Measurements from ENCODE around the gene SEH1L. TPM values are rescaled to one million over a fixed set of nuclear protein-coding genes. Genes with fewer than 3 reads are reported as not detected.
"Not testable (repeated sequence)": the region's sequence is repeated elsewhere in the genome, so short reads cannot be mapped to it uniquely, and the experiment has no call there.

SEH1L gene
- total RNA-seq, result 26.6 TPM
- 18.1 TPM for polyA plus RNA-seq

- peak; percentile 94 for DNase-seq (ENCODE audit: extremely low spot score)
- Histone ChIP-seq H3K4me1 (ENCODE audit: insufficient read depth) (no peaks in the 10 kb centered on the region), H3K36me3 (ENCODE audit: insufficient read depth) (no peaks in the 10 kb centered on the region), H3K27ac (ENCODE audit: low read depth) (peak within 1 kb of the TSS; percentile 89), H3K4me3 (ENCODE audit: low read depth, low read length) (peak within 1 kb of the TSS; percentile 52)
- 1% methylated on average over 58 of the region's 58 CpGs for WGBS
Measured at GRCh38 chr18:12947285-12948049, at the start of gene SEH1L. Gene SEH1L, plus strand, starts transcription at chr18:12948011. Its CDS starts 111 bp downstream, at chr18:12948122.

- not testable (repeated sequence) for H3K4me3 ChIP-seq (ENCODE audit: low read depth, low read length); H3K4me1 ChIP-seq (ENCODE audit: insufficient read depth); H3K27ac ChIP-seq (ENCODE audit: low read depth); DNase-seq (ENCODE audit: extremely low spot score); H3K36me3 ChIP-seq (ENCODE audit: insufficient read depth)
- 94% methylated on average over 12 of the region's 12 CpGs for WGBS
Measured at GRCh38 chr18:12901208-12901607, 46.6 kb upstream of the SEH1L start.

GRCh38 chr18:12904012-12904516 is 43.7 kb upstream of the SEH1L start:
- Histone ChIP-seq H3K36me3 (ENCODE audit: insufficient read depth) (no peaks in the 10 kb centered on the region), H3K4me1 (ENCODE audit: insufficient read depth) (no peaks in the 10 kb centered on the region), H3K27ac (ENCODE audit: low read depth) (no peak overlapping the region), H3K4me3 (ENCODE audit: low read depth, low read length) (no peak overlapping the region)
- DNase-seq (ENCODE audit: extremely low spot score), result no peak
- 72% methylated on average over 8 of the region's 8 CpGs for WGBS

- H3K4me3 ChIP-seq (ENCODE audit: low read depth, low read length), result no peak overlapping the region
- WGBS, result 95% methylated on average over 4 of the region's 4 CpGs
- no peak for DNase-seq (ENCODE audit: extremely low spot score)
Measured at GRCh38 chr18:12906119-12906518, 41.7 kb upstream of the SEH1L start.

GRCh38 chr18:12906773-12907172 is 41.0 kb upstream of the SEH1L start:
- WGBS, result 71% methylated on average over 10 of the region's 10 CpGs
- H3K36me3 ChIP-seq (ENCODE audit: insufficient read depth), result no peaks in the 10 kb centered on the region
- H3K4me1 ChIP-seq (ENCODE audit: insufficient read depth), result no peaks in the 10 kb centered on the region
- H3K27ac ChIP-seq (ENCODE audit: low read depth), result no peak overlapping the region
- no peak for DNase-seq (ENCODE audit: extremely low spot score)
- no peak overlapping the region for H3K4me3 ChIP-seq (ENCODE audit: low read depth, low read length)

More at GRCh38 chr18:12906119-12906518, 41.7 kb upstream of the SEH1L start:
- Histone ChIP-seq H3K36me3 (ENCODE audit: insufficient read depth) (no peaks in the 10 kb centered on the region), H3K4me1 (ENCODE audit: insufficient read depth) (no peaks in the 10 kb centered on the region), H3K27ac (ENCODE audit: low read depth) (no peak overlapping the region)

GRCh38 chr18:12907258-12907925 is 40.4 kb upstream of the SEH1L start:
- Histone ChIP-seq H3K36me3 (ENCODE audit: insufficient read depth) (no peaks in the 10 kb centered on the region), H3K4me1 (ENCODE audit: insufficient read depth) (no peaks in the 10 kb centered on the region), H3K4me3 (ENCODE audit: low read depth, low read length) (no peak overlapping the region), H3K27ac (ENCODE audit: low read depth) (no peak overlapping the region)
- DNase-seq (ENCODE audit: extremely low spot score), result peak; percentile 23
- 19% methylated on average over 8 of the region's 8 CpGs for WGBS

GRCh38 chr18:12908706-12909105 is 39.1 kb upstream of the SEH1L start:
- Histone ChIP-seq H3K27ac (ENCODE audit: low read depth) (no peak overlapping the region), H3K4me1 (ENCODE audit: insufficient read depth) (no peaks in the 10 kb centered on the region), H3K4me3 (ENCODE audit: low read depth, low read length) (no peak overlapping the region), H3K36me3 (ENCODE audit: insufficient read depth) (no peaks in the 10 kb centered on the region)
- 61% methylated on average over 4 of the region's 4 CpGs for WGBS
- DNase-seq (ENCODE audit: extremely low spot score), result no peak

GRCh38 chr18:12911025-12911928 is 36.5 kb upstream of the SEH1L start:
- H3K36me3 ChIP-seq (ENCODE audit: insufficient read depth), result no peaks in the 10 kb centered on the region
- no peaks in the 10 kb centered on the region for H3K4me1 ChIP-seq (ENCODE audit: insufficient read depth)
- no peak overlapping the region for H3K27ac ChIP-seq (ENCODE audit: low read depth)
- DNase-seq (ENCODE audit: extremely low spot score), result no peak
- 40% methylated on average over 75 of the region's 75 CpGs for WGBS
- H3K4me3 ChIP-seq (ENCODE audit: low read depth, low read length), result peak overlapping the region; percentile 27

- H3K36me3 ChIP-seq (ENCODE audit: insufficient read depth), result no peaks in the 10 kb centered on the region
- DNase-seq (ENCODE audit: extremely low spot score), result no peak
- H3K27ac ChIP-seq (ENCODE audit: low read depth), result no peak overlapping the region
- H3K4me3 ChIP-seq (ENCODE audit: low read depth, low read length), result no peak overlapping the region
- H3K4me1 ChIP-seq (ENCODE audit: insufficient read depth), result no peaks in the 10 kb centered on the region
- WGBS, result 55% methylated on average over 75 of the region's 75 CpGs
Measured at GRCh38 chr18:12911929-12912703, 35.7 kb upstream of the SEH1L start.

- Histone ChIP-seq H3K4me3 (ENCODE audit: low read depth, low read length) (no peak overlapping the region), H3K4me1 (ENCODE audit: insufficient read depth) (no peaks in the 10 kb centered on the region), H3K27ac (ENCODE audit: low read depth) (no peak overlapping the region), H3K36me3 (ENCODE audit: insufficient read depth) (no peaks in the 10 kb centered on the region)
- DNase-seq (ENCODE audit: extremely low spot score), result no peak
- WGBS, result 68% methylated on average over 7 of the region's 7 CpGs
Measured at GRCh38 chr18:12921178-12921577, 26.6 kb upstream of the SEH1L start.

- DNase-seq (ENCODE audit: extremely low spot score), result no peak
- H3K4me3 ChIP-seq (ENCODE audit: low read depth, low read length), result no peak overlapping the region
- WGBS, result 90% methylated on average over 1 of the region's 1 CpG
- no peak overlapping the region for H3K27ac ChIP-seq (ENCODE audit: low read depth)
- no peaks in the 10 kb centered on the region for H3K36me3 ChIP-seq (ENCODE audit: insufficient read depth)
- H3K4me1 ChIP-seq (ENCODE audit: insufficient read depth), result no peaks in the 10 kb centered on the region
Measured at GRCh38 chr18:12922266-12922665, 25.5 kb upstream of the SEH1L start.

GRCh38 chr18:12924616-12925015 is 23.2 kb upstream of the SEH1L start:
- Histone ChIP-seq H3K4me3 (ENCODE audit: low read depth, low read length) (no peak overlapping the region), H3K27ac (ENCODE audit: low read depth) (no peak overlapping the region), H3K36me3 (ENCODE audit: insufficient read depth) (no peaks in the 10 kb centered on the region), H3K4me1 (ENCODE audit: insufficient read depth) (no peaks in the 10 kb centered on the region)
- no peak for DNase-seq (ENCODE audit: extremely low spot score)
- WGBS, result 74% methylated on average over 6 of the region's 6 CpGs

- Histone ChIP-seq H3K36me3 (ENCODE audit: insufficient read depth) (no peaks in the 10 kb centered on the region), H3K4me1 (ENCODE audit: insufficient read depth) (no peaks in the 10 kb centered on the region), H3K27ac (ENCODE audit: low read depth) (no peak overlapping the region), H3K4me3 (ENCODE audit: low read depth, low read length) (no peak overlapping the region)
- no peak for DNase-seq (ENCODE audit: extremely low spot score)
- WGBS, result 74% methylated on average over 4 of the region's 4 CpGs
Measured at GRCh38 chr18:12928206-12928605, 19.6 kb upstream of the SEH1L start.
